Measurements from ENCODE around the gene ROS1.

Gene ROS1

GRCh38 chr6:117456998-117457397, 31.3 kb upstream of the ROS1 start:
- H3K27me3 ChIP-seq (replicated peaks; ENCODE audit: control insufficient read depth, insufficient read depth, low read length): no peaks in the 10 kb centered on the region
- H3K4me3 ChIP-seq (replicated peaks; ENCODE audit: low read depth, low read length): no peak overlapping the region
- H3K36me3 ChIP-seq (ENCODE audit: control insufficient read depth, insufficient read depth, low read length): no peaks in the 10 kb centered on the region
- no peak for DNase-seq (ENCODE audit: extremely low read depth, insufficient read length)
- no peak for TF ChIP-seq CTCF (IDR thresholded peaks at IDR 0.05; ENCODE audit: insufficient read depth, low read length, poor library complexity, severe bottlenecking)

GRCh38 chr6:117456250-117456649, 30.5 kb upstream of the ROS1 start:
- no peak for DNase-seq (ENCODE audit: extremely low read depth, insufficient read length)
- no peak for TF ChIP-seq CTCF (IDR thresholded peaks at IDR 0.05; ENCODE audit: insufficient read depth, low read length, poor library complexity, severe bottlenecking)
- H3K27me3 ChIP-seq (replicated peaks; ENCODE audit: control insufficient read depth, insufficient read depth, low read length): no peaks in the 10 kb centered on the region

DNA sequence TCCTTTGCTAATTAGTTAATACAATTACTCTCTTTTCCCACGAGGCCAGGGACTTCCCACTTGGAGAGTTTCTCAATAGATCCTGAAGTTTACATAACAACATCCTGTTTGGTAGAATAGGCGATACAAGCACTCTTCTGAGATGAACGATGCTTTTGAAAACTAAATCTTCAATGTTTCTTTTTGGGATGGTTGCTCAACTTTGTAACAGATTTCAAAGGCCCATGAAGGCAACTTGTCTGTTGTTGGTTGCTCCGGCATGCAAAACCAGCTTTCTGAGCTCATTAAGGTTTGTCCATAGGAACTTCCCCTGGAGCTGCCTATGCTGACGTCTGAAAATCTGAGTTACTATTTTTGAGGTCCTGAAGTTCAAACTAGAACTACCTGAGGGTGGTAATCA, 25.9 kb upstream of the ROS1 start:
- DNase-seq (ENCODE audit: extremely low read depth, insufficient read length): no peak
- H3K27me3 ChIP-seq (replicated peaks; ENCODE audit: control insufficient read depth, insufficient read depth, low read length): no peaks in the 10 kb centered on the region
- no peaks in the 10 kb centered on the region for H3K36me3 ChIP-seq (ENCODE audit: control insufficient read depth, insufficient read depth, low read length)
- H3K4me3 ChIP-seq (replicated peaks; ENCODE audit: low read depth, low read length): no peak overlapping the region
- no peak for TF ChIP-seq CTCF (IDR thresholded peaks at IDR 0.05; ENCODE audit: insufficient read depth, low read length, poor library complexity, severe bottlenecking)

More at GRCh38 chr6:117456250-117456649, 30.5 kb upstream of the ROS1 start:
- no peak overlapping the region for H3K4me3 ChIP-seq (replicated peaks; ENCODE audit: low read depth, low read length)
- H3K36me3 ChIP-seq (ENCODE audit: control insufficient read depth, insufficient read depth, low read length): no peaks in the 10 kb centered on the region

GRCh38 chr6:117449549-117450439, 24.1 kb upstream of the ROS1 start:
- peak; percentile 57 for TF ChIP-seq CTCF (IDR thresholded peaks at IDR 0.05; ENCODE audit: insufficient read depth, low read length, poor library complexity, severe bottlenecking)
- H3K4me3 ChIP-seq (replicated peaks; ENCODE audit: low read depth, low read length): no peak overlapping the region
- no peaks in the 10 kb centered on the region for H3K36me3 ChIP-seq (ENCODE audit: control insufficient read depth, insufficient read depth, low read length)
- H3K27me3 ChIP-seq (replicated peaks; ENCODE audit: control insufficient read depth, insufficient read depth, low read length): no peaks in the 10 kb centered on the region
- peak; percentile 3 for DNase-seq (ENCODE audit: extremely low read depth, insufficient read length)

DNA sequence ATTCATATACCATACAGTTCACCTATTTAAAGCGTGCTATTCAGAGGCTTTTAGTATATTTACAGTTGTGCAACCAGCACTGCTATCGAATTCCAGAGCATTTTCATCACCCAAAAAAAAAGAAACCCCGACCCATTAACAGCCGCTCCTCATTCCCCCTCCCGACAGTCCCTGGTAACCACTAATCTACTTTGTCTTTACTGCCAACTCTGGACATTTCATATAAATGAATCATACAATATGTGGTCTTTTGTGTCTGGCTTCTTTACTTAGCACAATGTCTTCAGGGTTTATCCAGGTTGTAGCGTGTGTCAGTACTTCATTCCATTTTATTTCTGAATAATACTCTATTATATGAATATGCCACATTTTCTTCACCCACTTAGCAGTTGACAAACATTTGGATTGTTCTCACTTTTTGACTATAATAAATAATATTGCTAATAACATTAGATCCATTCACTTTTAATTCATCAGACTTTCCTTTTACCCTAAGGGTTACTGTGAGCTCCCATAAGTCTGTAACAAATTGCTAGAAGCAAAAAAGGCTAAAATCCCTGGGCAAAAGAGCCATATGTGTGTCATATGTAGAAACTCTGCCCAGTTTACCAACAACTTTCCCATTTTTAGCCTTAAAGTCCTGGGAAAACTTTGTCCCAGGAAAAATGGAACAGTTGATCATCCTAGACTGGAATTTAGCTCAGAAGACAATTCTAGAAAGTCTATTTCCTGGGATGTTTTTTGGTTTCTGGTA, 23.2 kb upstream of the ROS1 start:
- DNase-seq (ENCODE audit: extremely low read depth, insufficient read length): no peak
- Histone ChIP-seq H3K36me3 (ENCODE audit: control insufficient read depth, insufficient read depth, low read length) (no peaks in the 10 kb centered on the region), H3K27me3 (replicated peaks; ENCODE audit: control insufficient read depth, insufficient read depth, low read length) (no peaks in the 10 kb centered on the region), H3K4me3 (replicated peaks; ENCODE audit: low read depth, low read length) (no peak overlapping the region)
- TF ChIP-seq CTCF (IDR thresholded peaks at IDR 0.05; ENCODE audit: insufficient read depth, low read length, poor library complexity, severe bottlenecking): no peak
